HS-5 (cell line): Measurements from ENCODE around the gene MNS1.
"Not testable (repeated sequence)": the region's sequence is repeated elsewhere in the genome, so short reads cannot be mapped to it uniquely, and the experiment has no call there.

ENCODE experiments used
- DNase-seq: peaks from one replicate; pipeline ENCODE4 v3.0.0-alpha.2; 2012; ENCODE audit warnings: low read depth

MNS1 gene

GRCh38 chr15:56454836-56455235, 10.1 kb downstream of the MNS1 start:
- DNase-seq = no peak

- DNase-seq = no peak
These were observed 19.2 kb downstream of the MNS1 start for GRCh38 chr15:56445746-56446145.

- no peak for DNase-seq
These were observed 22.6 kb downstream of the MNS1 start for GRCh38 chr15:56442354-56442753.

GRCh38 chr15:56440214-56440770, 24.6 kb downstream of the MNS1 start:
- no peak for DNase-seq

GRCh38 chr15:56432304-56432703, 32.6 kb downstream of the MNS1 start:
- DNase-seq = no peak

- DNase-seq = peak; percentile 18
These were observed 36.0 kb downstream of the MNS1 start for GRCh38 chr15:56428821-56429458.

GRCh38 chr15:56425976-56426375, 39.0 kb downstream of the MNS1 start:
- no peak for DNase-seq

GRCh38 chr15:56425276-56425675, 39.7 kb downstream of the MNS1 start:
- DNase-seq = no peak

GRCh38 chr15:56413114-56413733, 51.7 kb downstream of the MNS1 start:
- not testable (repeated sequence) for DNase-seq

- no peak for DNase-seq
These were observed 53.7 kb downstream of the MNS1 start for GRCh38 chr15:56411122-56411749.

GRCh38 chr15:56410721-56411120, 54.2 kb downstream of the MNS1 start:
- DNase-seq = no peak

- DNase-seq = not testable (repeated sequence)
These were observed 65.7 kb downstream of the MNS1 start for GRCh38 chr15:56399209-56399608.

GRCh38 chr15:56397325-56397724, 67.6 kb downstream of the MNS1 start:
- not testable (repeated sequence) for DNase-seq

- no peak for DNase-seq
These were observed 70.0 kb downstream of the MNS1 start for GRCh38 chr15:56394909-56395308.

GRCh38 chr15:56393277-56393676, 71.7 kb downstream of the MNS1 start:
- DNase-seq = no peak

- DNase-seq = peak; percentile 9
These were observed 74.1 kb downstream of the MNS1 start for GRCh38 chr15:56390739-56391267.

- DNase-seq = no peak
These were observed 79.0 kb downstream of the MNS1 start for GRCh38 chr15:56385908-56386307.

GRCh38 chr15:56383010-56383409, 81.9 kb downstream of the MNS1 start:
- DNase-seq = no peak
